Mucosa of rectum (tissue), 2 donors: ENCODE measurements around the gene RAC2.

Source experiments
- H3K27ac ChIP-seq, 2 donors: one replicate each; pipeline ENCODE4 v1.7.0; 2013; ENCODE audit warnings: inconsistent platforms in 2 of 2, low read depth in 2 of 2, low read length in 2 of 2
- H3K27me3 ChIP-seq, 2 donors: one replicate each; pipeline ENCODE4 v1.7.0; 2013; ENCODE audit warnings: low read length in 2 of 2; ENCODE audit not compliant: control insufficient read depth in 2 of 2, insufficient read depth in 2 of 2
- H3K36me3 ChIP-seq, 2 donors: one replicate each; pipeline ENCODE4 v1.7.0; 2013; ENCODE audit warnings: low read length in 2 of 2; ENCODE audit not compliant: control insufficient read depth in 2 of 2, insufficient read depth in 2 of 2
- H3K4me1 ChIP-seq, 2 donors: one replicate each; pipeline ENCODE4 v1.7.0; 2013; ENCODE audit warnings: low read length in 2 of 2, mild to moderate bottlenecking in 1 of 2; ENCODE audit not compliant: control insufficient read depth in 2 of 2, insufficient read depth in 2 of 2
- H3K4me3 ChIP-seq, 2 donors: one replicate each; pipeline ENCODE4 v1.7.0; 2013; ENCODE audit warnings: low read length in 2 of 2
- H3K9ac ChIP-seq, 2 donors: one replicate each; pipeline ENCODE4 v1.7.0; 2013; ENCODE audit warnings: low read length in 2 of 2, low read depth in 1 of 2, mild to moderate bottlenecking in 1 of 2
- H3K9me3 ChIP-seq, 2 donors: one replicate each; pipeline ENCODE4 v1.7.0; 2013; ENCODE audit warnings: low read length in 2 of 2; ENCODE audit not compliant: control insufficient read depth in 2 of 2
- donor health status: healthy.
- donor health status: Normal muscosa, but diverticular disease.

RAC2 gene

GRCh38 chr22:37244922-37245722 is 1.1 kb upstream of the RAC2 start:
- peaks cover 10 to 29% of the 10 kb centered on the region in 2 donors for H3K4me1 ChIP-seq
- H3K9ac ChIP-seq = peak overlapping the region in 1 of 2 donors; percentile 32
- H3K36me3 ChIP-seq = no peaks in the 10 kb centered on the region
- H3K27me3 ChIP-seq = no peaks in the 10 kb centered on the region
- H3K4me3 ChIP-seq = peak overlapping the region in 1 of 2 donors; percentile 85
- H3K9me3 ChIP-seq = no peaks in the 10 kb centered on the region
- H3K27ac ChIP-seq = peak overlapping the region in 1 of 2 donors; percentile 80

DNA sequence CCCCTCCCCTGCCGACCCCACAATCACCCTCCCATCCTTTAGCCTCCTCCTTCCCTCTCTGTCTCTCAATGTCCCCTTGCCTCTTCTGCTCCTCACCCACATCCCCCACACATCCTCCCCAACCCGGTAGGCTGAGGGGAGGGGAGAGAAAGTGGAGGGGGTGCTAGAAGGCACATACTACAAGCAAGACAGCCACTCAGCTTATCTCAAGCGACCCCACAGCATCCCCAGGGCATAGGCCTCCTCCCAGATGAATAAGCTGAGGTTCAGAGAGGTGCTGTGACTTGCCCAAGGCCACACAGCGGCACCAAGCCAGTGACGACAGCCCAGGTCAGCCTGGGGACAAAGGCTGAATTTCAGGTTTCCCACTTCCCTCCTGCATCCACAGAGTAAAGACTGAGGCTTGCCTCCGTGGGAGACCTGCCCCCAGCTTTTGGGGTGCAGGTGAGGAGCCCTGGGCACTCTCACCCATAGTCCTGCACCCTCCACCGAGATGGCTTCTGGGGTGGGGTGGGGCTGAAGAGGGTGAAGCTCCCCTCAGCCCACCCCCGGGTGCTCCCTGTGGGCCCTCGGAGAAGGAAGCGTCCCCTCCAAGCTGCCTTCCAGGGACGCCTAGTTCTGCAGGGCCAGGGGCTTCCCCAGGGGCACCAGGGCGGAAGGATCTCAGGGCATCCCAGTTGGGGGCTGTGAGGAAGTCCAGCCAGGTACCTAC is 511 bp downstream of the RAC2 start:
- Histone ChIP-seq H3K9ac (peak overlapping the region; percentile 61 to 80), H3K4me3 (peak overlapping the region; percentile 62 to 85), H3K36me3 (no peaks in the 10 kb centered on the region), H3K4me1 (peaks cover 10 to 35% of the 10 kb centered on the region in 2 donors), H3K27ac (peak overlapping the region; percentile 30 to 80), H3K9me3 (no peaks in the 10 kb centered on the region), H3K27me3 (no peaks in the 10 kb centered on the region)

DNA sequence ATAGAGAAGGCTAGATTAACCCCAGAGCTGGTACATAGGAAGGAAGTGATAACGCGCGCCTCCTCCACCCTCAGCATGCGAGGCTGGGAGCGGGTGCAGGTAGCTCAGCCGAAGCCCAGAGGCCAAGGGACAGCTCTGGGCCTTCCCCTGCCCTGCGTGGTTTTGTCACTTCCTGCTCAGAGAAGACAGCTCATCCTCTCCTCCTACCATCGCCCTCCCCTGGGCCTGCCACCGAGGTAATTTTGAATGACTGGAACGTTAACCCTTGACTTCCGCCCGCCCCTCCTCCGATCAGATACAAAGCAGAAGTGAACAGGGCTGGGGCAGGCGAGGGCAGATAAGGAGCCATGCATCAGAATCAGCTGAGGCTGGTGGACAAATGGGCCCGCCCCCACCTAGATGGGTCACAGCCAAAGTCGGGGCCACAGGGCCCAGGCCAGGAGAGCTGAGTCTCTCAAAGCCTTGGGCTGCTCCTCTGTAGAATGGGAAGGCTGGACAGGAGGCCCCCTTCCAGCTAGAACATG is 1.6 kb downstream of the RAC2 start:
- Histone ChIP-seq H3K27ac (peak overlapping the region; percentile 29 to 80), H3K9ac (peak overlapping the region; percentile 61 to 80), H3K27me3 (no peaks in the 10 kb centered on the region), H3K4me1 (peaks cover 10 to 37% of the 10 kb centered on the region in 2 donors), H3K9me3 (no peaks in the 10 kb centered on the region), H3K4me3 (peak overlapping the region in 1 of 2 donors; percentile 85), H3K36me3 (peaks cover 0 to 3% of the 10 kb centered on the region in 2 donors)

- H3K27ac ChIP-seq = peak overlapping the region; percentile 29 to 77
- no peaks in the 10 kb centered on the region for H3K27me3 ChIP-seq
- H3K36me3 ChIP-seq = peaks cover 0 to 5% of the 10 kb centered on the region in 2 donors
- H3K4me1 ChIP-seq = peaks cover 10 to 40% of the 10 kb centered on the region in 2 donors
- peak overlapping the region in 1 of 2 donors; percentile 34 for H3K9ac ChIP-seq
- peak overlapping the region in 1 of 2 donors; percentile 85 for H3K4me3 ChIP-seq
- H3K9me3 ChIP-seq = no peaks in the 10 kb centered on the region
These were observed 2.5 kb downstream of the RAC2 start for GRCh38 chr22:37241351-37242142.

- Histone ChIP-seq H3K36me3 (peaks cover 0 to 5% of the 10 kb centered on the region in 2 donors), H3K9ac (no peak overlapping the region), H3K27me3 (no peaks in the 10 kb centered on the region), H3K9me3 (no peaks in the 10 kb centered on the region), H3K4me3 (peak overlapping the region in 1 of 2 donors; percentile 85), H3K4me1 (peaks cover 10 to 42% of the 10 kb centered on the region in 2 donors), H3K27ac (peak overlapping the region in 1 of 2 donors; percentile 77)
These were observed 3.1 kb downstream of the RAC2 start for GRCh38 chr22:37240941-37241320.

DNA sequence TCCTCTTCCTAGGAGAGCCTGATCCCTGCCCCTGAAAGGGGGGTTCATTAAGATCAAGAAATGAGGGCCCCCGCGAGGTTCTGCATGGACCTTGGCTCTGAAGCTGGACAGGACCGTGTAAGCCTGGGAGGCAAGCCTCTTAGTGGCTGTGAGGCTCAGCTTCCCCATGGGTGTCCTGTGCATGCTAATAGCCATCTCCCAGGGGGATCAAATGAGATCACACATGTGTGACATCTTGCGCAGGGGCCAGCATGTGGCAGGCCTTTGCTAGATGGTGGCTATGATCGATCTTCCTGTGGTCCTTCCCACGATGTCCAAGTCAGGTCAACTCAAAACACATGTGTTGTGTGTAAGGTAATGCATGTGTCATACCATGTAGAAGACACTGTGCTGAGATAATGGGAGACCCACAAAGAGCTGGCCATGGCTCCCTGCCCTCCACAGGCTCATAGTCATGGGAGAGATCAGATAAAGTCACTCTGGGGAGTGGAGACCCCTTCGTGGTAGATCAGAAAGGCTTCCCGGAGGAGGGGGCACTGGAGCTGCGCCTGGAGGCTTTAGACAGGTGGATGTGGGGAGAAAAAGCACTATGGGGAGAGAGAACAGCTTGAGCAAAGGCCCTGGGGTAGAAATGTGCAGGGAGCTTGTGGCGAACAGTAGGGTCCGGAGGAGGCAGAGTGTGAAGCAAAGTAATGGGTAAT is 3.7 kb downstream of the RAC2 start:
- H3K9me3 ChIP-seq = no peaks in the 10 kb centered on the region
- no peak overlapping the region for H3K9ac ChIP-seq
- H3K36me3 ChIP-seq = peaks cover 0 to 5% of the 10 kb centered on the region in 2 donors
- peaks cover 10 to 44% of the 10 kb centered on the region in 2 donors for H3K4me1 ChIP-seq
- H3K4me3 ChIP-seq = no peak overlapping the region
- peak overlapping the region in 1 of 2 donors; percentile 77 for H3K27ac ChIP-seq
- H3K27me3 ChIP-seq = no peaks in the 10 kb centered on the region

GRCh38 chr22:37239336-37240239 is 4.5 kb downstream of the RAC2 start:
- Histone ChIP-seq H3K27me3 (no peaks in the 10 kb centered on the region), H3K9me3 (no peaks in the 10 kb centered on the region), H3K27ac (no peak overlapping the region)

GRCh38 chr22:37237371-37238268 is 6.4 kb downstream of the RAC2 start:
- no peak overlapping the region for H3K27ac ChIP-seq
- H3K9ac ChIP-seq = no peak overlapping the region
- H3K4me1 ChIP-seq = peaks cover under 1 to 28% of the 10 kb centered on the region in 2 donors
- no peak overlapping the region for H3K4me3 ChIP-seq
- peaks cover 0 to 5% of the 10 kb centered on the region in 2 donors for H3K36me3 ChIP-seq
- no peaks in the 10 kb centered on the region for H3K27me3 ChIP-seq
- H3K9me3 ChIP-seq = no peaks in the 10 kb centered on the region

More at GRCh38 chr22:37239336-37240239, 4.5 kb downstream of the RAC2 start:
- H3K4me3 ChIP-seq = no peak overlapping the region
- peaks cover 3 to 42% of the 10 kb centered on the region in 2 donors for H3K4me1 ChIP-seq
- peaks cover 0 to 5% of the 10 kb centered on the region in 2 donors for H3K36me3 ChIP-seq
- no peak overlapping the region for H3K9ac ChIP-seq
